GM18520 (cell line): ENCODE data around the gene NEDD4.
"Not testable (repeated sequence)": the region's sequence is repeated elsewhere in the genome, so short reads cannot be mapped to it uniquely, and the experiment has no call there.

Source experiments
- ATAC-seq: cut with Tn5 transposase; IDR thresholded peaks from one replicate; pipeline ENCODE4 v1.9.1; 2021; ENCODE audit not compliant: unreplicated experiment

NEDD4 gene

GRCh38 chr15:55786341-55786740, 207.1 kb downstream of the NEDD4 start:
- no peak for ATAC-seq

GRCh38 chr15:55785593-55785992, 207.8 kb downstream of the NEDD4 start:
- ATAC-seq = not testable (repeated sequence)

- no peak for ATAC-seq
Observed at GRCh38 chr15:55784286-55784685, 209.1 kb downstream of the NEDD4 start.

GRCh38 chr15:55782901-55783300, 210.5 kb downstream of the NEDD4 start:
- no peak for ATAC-seq

- ATAC-seq = no peak
Observed at GRCh38 chr15:55780292-55780691, 213.1 kb downstream of the NEDD4 start.

- no peak for ATAC-seq
Observed at GRCh38 chr15:55778932-55779331, 214.5 kb downstream of the NEDD4 start.
